ENCODE results near the gene PIK3R1. TPM values are rescaled to one million over a fixed set of nuclear protein-coding genes. Genes with fewer than 3 reads are reported as not detected.

Gene PIK3R1
- total and polyA plus RNA-seq, 10 donors = 4.9 to 200 (median 108) TPM

- WGBS, 5 donors = 89 to 94% (median 93%) methylated on average over 7 of the region's 7 CpGs
- Histone ChIP-seq H3K4me1 (peaks cover 0 to 17% (median 3%) of the 10 kb centered on the region in 6 donors), H3K36me3 (no peaks in the 10 kb centered on the region), H3K9me3 (no peaks in the 10 kb centered on the region), H3K4me3 (no peak overlapping the region), H3K27me3 (replicated peaks in 1 of 7) (no peaks in the 10 kb centered on the region), H3K27ac (no peak overlapping the region)
- TF ChIP-seq POLR2AphosphoS5 (IDR thresholded peaks at IDR 0.05) (no peak), POLR2A (IDR thresholded peaks at IDR 0.05) (no peak), CTCF (IDR thresholded peaks at IDR 0.05 in 8 of 11, conservative IDR thresholded peaks at IDR 0.05 in 3 of 11) (no peak)
- intact Hi-C loops (cut with DNase I; ENCODE audit: low total_unique reads) = loop anchor here (10.0 kb wide), 1 partner anchor 52 kb away; no protein-coding TSS in a partner anchor
- no peak for DNase-seq
Measured at GRCh38 chr5:68176802-68177479, 38.6 kb upstream of the PIK3R1 start.

GRCh38 chr5:68177676-68178075 lies 37.9 kb upstream of the PIK3R1 start:
- 83 to 92% (median 84%) methylated on average over 9 to 11 of the region's 11 CpGs for WGBS, 5 donors
- Histone ChIP-seq H3K9me3 (no peaks in the 10 kb centered on the region), H3K4me3 (no peak overlapping the region), H3K27ac (no peak overlapping the region), H3K27me3 (replicated peaks in 1 of 7) (no peaks in the 10 kb centered on the region), H3K36me3 (no peaks in the 10 kb centered on the region), H3K4me1 (peaks cover 0 to 17% (median 3%) of the 10 kb centered on the region in 6 donors)
- DNase-seq = no peak
- intact Hi-C loops (cut with DNase I; ENCODE audit: low total_unique reads) = loop anchor here (10.0 kb wide), 1 partner anchor 53 kb away; no protein-coding TSS in a partner anchor
- TF ChIP-seq CTCF (IDR thresholded peaks at IDR 0.05 in 8 of 11, conservative IDR thresholded peaks at IDR 0.05 in 3 of 11) (no peak), POLR2AphosphoS5 (IDR thresholded peaks at IDR 0.05) (no peak), POLR2A (IDR thresholded peaks at IDR 0.05) (no peak)

- no peak for DNase-seq
- no peaks in the 10 kb centered on the region for H3K27me3 ChIP-seq (replicated peaks in 1 of 7)
- WGBS, 5 donors = 49 to 73% (median 67%) methylated on average over 2 of the region's 2 CpGs
- no peak overlapping the region for H3K27ac ChIP-seq
- TF ChIP-seq CTCF (IDR thresholded peaks at IDR 0.05 in 8 of 11, conservative IDR thresholded peaks at IDR 0.05 in 3 of 11) (no peak), POLR2AphosphoS5 (IDR thresholded peaks at IDR 0.05) (no peak), POLR2A (IDR thresholded peaks at IDR 0.05) (no peak)
- no peak overlapping the region for H3K4me3 ChIP-seq
- no peaks in the 10 kb centered on the region for H3K9me3 ChIP-seq
- intact Hi-C loops (cut with DNase I; ENCODE audit: low total_unique reads) = loop anchor here (10.0 kb wide), 1 partner anchor 54 kb away; no protein-coding TSS in a partner anchor
- H3K36me3 ChIP-seq = no peaks in the 10 kb centered on the region
- H3K4me1 ChIP-seq = peaks cover 0 to 17% (median 3%) of the 10 kb centered on the region in 6 donors
Measured at GRCh38 chr5:68178579-68178978, 37.0 kb upstream of the PIK3R1 start.

- Histone ChIP-seq H3K4me1 (peaks cover 0 to 17% (median 3%) of the 10 kb centered on the region in 6 donors), H3K9me3 (no peaks in the 10 kb centered on the region), H3K27me3 (replicated peaks in 1 of 7) (no peaks in the 10 kb centered on the region), H3K36me3 (no peaks in the 10 kb centered on the region), H3K27ac (peak overlapping the region in 1 of 8 donors; percentile 4), H3K4me3 (no peak overlapping the region)
- intact Hi-C loops (cut with DNase I; ENCODE audit: low total_unique reads) = no loop called here
- no peak for DNase-seq
- TF ChIP-seq CTCF (IDR thresholded peaks at IDR 0.05 in 8 of 11, conservative IDR thresholded peaks at IDR 0.05 in 3 of 11) (no peak), POLR2AphosphoS5 (IDR thresholded peaks at IDR 0.05) (no peak), POLR2A (IDR thresholded peaks at IDR 0.05) (no peak)
Measured at GRCh38 chr5:68180121-68181038, 35.2 kb upstream of the PIK3R1 start.
